Natural killer cell (primary cell): ENCODE data around the gene SLC35F1. TPM values are rescaled to one million over a fixed set of nuclear protein-coding genes. Genes with fewer than 3 reads are reported as not detected.

ENCODE experiments used
- ATAC-seq, 3 donors: fragments of 150-1000 bp in 2 of 3; fragments of 200-7000 bp in 1 of 3; cut with Tn5 transposase; 1 replicate in 1 of 3; 2 replicates in 2 of 3; pipeline ENCODE4 v1.10.0; 2021; ENCODE audit warnings: mild to moderate bottlenecking in 2 of 3, moderate library complexity in 2 of 3
- DNase-seq, 2 donors: peaks; one replicate each; pipeline versions ENCODE4 v3.0.0 to v3.0.0-alpha.2; 2013 to 2021; ENCODE audit warnings: mixed read lengths in 1 of 2
- H3K27ac ChIP-seq: one replicate; pipeline ENCODE4 v1.5.1; 2013; ENCODE audit warnings: mild to moderate bottlenecking, low read length
- H3K27me3 ChIP-seq: one replicate; pipeline ENCODE4 v1.6.1; 2013; ENCODE audit warnings: low read length; ENCODE audit not compliant: control insufficient read depth, insufficient read depth
- H3K36me3 ChIP-seq: one replicate; pipeline ENCODE4 v1.6.1; 2013; ENCODE audit warnings: low read length; ENCODE audit not compliant: control insufficient read depth, insufficient read depth
- H3K4me1 ChIP-seq: one replicate; pipeline ENCODE4 v1.6.1; 2013; ENCODE audit warnings: low read length; ENCODE audit not compliant: control insufficient read depth, insufficient read depth
- H3K4me3 ChIP-seq: one replicate; pipeline ENCODE4 v1.5.1; 2013; ENCODE audit warnings: low read length
- H3K9me3 ChIP-seq: one replicate; pipeline ENCODE4 v1.6.1; 2013; ENCODE audit warnings: low read length; ENCODE audit not compliant: control insufficient read depth, insufficient read depth
- H3K27ac Mint-ChIP-seq, 2 donors: one replicate each; pipeline ENCODE4 v1.8.0; 2022; ENCODE audit warnings: mild to moderate bottlenecking in 2 of 2, mixed read lengths in 2 of 2, moderate library complexity in 1 of 2
- H3K27me3 Mint-ChIP-seq, 2 donors: one replicate each; pipeline ENCODE4 v1.8.0; 2022; ENCODE audit warnings: low read depth in 2 of 2, mixed read lengths in 2 of 2
- H3K36me3 Mint-ChIP-seq: one replicate; pipeline ENCODE4 v1.8.0; 2022; ENCODE audit warnings: mixed read lengths
- H3K4me1 Mint-ChIP-seq, 2 donors: one replicate each; pipeline ENCODE4 v1.8.0; 2022; ENCODE audit warnings: mixed read lengths in 2 of 2
- H3K4me3 Mint-ChIP-seq: one replicate; pipeline ENCODE4 v1.8.0; 2022; ENCODE audit warnings: mild to moderate bottlenecking, moderate library complexity, mixed read lengths
- H3K9me3 Mint-ChIP-seq, 2 donors: one replicate each; pipeline ENCODE4 v1.8.0; 2022; ENCODE audit warnings: mixed read lengths in 2 of 2
- CTCF ChIP-seq: fragments of 200-600 bp; IDR thresholded peaks from one replicate; pipeline ENCODE4 v1.8.0; 2022; ENCODE audit warnings: antibody characterized with exemption
- WGBS: methylation state at CpG from one replicate; pipeline ENCODE4 v1.1.7; 2013; ENCODE audit warnings: missing lambda C conversion rate; ENCODE audit not compliant: insufficient coverage; 5-methylcytosine and 5-hydroxymethylcytosine counted together
- intact Hi-C: fragments of 100-400 bp; cut with micrococcal nuclease; formaldehyde crosslinking; loops from one replicate; pipeline ENCODE4 v1.14.2; 2022
- total RNA-seq, 4 donors: library from RNA; stranded (reverse); fragments of 120-200 nt in 1 of 4; gene quantifications; one replicate each; pipeline versions ENCODE4 v1.2.3 to v1.2.4, GENCODE V29; 2013 to 2022

Gene SLC35F1
- total RNA-seq, 3 donors from 2014 or later (not counting 1 experiment from before 2014, with no cell fraction given), result not detected

DNA sequence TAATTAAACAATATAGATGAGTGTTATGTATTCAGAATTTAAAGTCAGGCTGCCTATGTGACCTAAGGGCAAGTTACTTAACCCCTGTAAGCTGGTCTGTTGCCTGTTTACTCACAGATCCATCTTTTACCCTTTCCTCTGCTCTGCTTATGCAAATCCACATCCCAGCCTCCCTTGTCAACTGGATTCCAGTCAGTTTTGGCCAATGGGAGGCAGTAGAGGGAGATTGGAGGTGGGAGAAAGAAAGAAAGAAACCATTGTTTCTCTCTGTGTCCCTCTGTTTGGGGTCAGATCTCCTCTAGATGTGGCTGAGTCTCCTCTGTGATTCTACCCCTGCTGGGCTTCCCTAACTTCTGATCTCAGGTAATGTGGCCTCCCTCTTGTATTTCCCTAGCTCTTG, 374.2 kb downstream of the SLC35F1 start:
- no peaks in the 10 kb centered on the region for H3K36me3 ChIP-seq
- ATAC-seq, result no peak
- no peak for TF ChIP-seq CTCF
- no peak overlapping the region for H3K27ac Mint-ChIP-seq
- no peak for DNase-seq
- no peaks in the 10 kb centered on the region for H3K27me3 ChIP-seq
- H3K4me1 Mint-ChIP-seq, result peaks cover 0 to 8% of the 10 kb centered on the region in 2 donors
- intact Hi-C loops, result loop anchor here (5.0 kb wide), 1 partner anchor 831 kb away; no protein-coding TSS in a partner anchor
- H3K4me1 ChIP-seq, result no peaks in the 10 kb centered on the region
- H3K27ac ChIP-seq, result no peak overlapping the region
- H3K36me3 Mint-ChIP-seq, result no peaks in the 10 kb centered on the region
- peaks cover 28 to 38% of the 10 kb centered on the region in 2 donors for H3K27me3 Mint-ChIP-seq
- no peak overlapping the region for H3K4me3 Mint-ChIP-seq
- H3K4me3 ChIP-seq, result no peak overlapping the region
- H3K9me3 ChIP-seq, result no peaks in the 10 kb centered on the region
- H3K9me3 Mint-ChIP-seq, result no peaks in the 10 kb centered on the region

- no peak overlapping the region for H3K27ac Mint-ChIP-seq
- no peak overlapping the region for H3K4me3 ChIP-seq
- no peaks in the 10 kb centered on the region for H3K36me3 Mint-ChIP-seq
- no peaks in the 10 kb centered on the region for H3K9me3 Mint-ChIP-seq
- peaks cover 0 to 8% of the 10 kb centered on the region in 2 donors for H3K4me1 Mint-ChIP-seq
- 40% methylated on average over 2 of the region's 8 CpGs for WGBS
- DNase-seq, result peak in 1 of 2 donors; percentile 76
- peak in 2 of 3 donors; percentile 44 to 70 for ATAC-seq
- intact Hi-C loops, result loop anchor here (1.0 to 5.0 kb wide), 5 partner anchors 267 to 829 kb away; no protein-coding TSS in a partner anchor
- H3K27ac ChIP-seq, result no peak overlapping the region
- H3K9me3 ChIP-seq, result no peaks in the 10 kb centered on the region
- no peak overlapping the region for H3K4me3 Mint-ChIP-seq
- peaks cover 24 to 36% of the 10 kb centered on the region in 2 donors for H3K27me3 Mint-ChIP-seq
- no peaks in the 10 kb centered on the region for H3K27me3 ChIP-seq
- no peaks in the 10 kb centered on the region for H3K36me3 ChIP-seq
- no peaks in the 10 kb centered on the region for H3K4me1 ChIP-seq
- TF ChIP-seq CTCF, result peak; percentile 65
Measured at GRCh38 chr6:118283766-118284165, 376.7 kb downstream of the SLC35F1 start.

DNA sequence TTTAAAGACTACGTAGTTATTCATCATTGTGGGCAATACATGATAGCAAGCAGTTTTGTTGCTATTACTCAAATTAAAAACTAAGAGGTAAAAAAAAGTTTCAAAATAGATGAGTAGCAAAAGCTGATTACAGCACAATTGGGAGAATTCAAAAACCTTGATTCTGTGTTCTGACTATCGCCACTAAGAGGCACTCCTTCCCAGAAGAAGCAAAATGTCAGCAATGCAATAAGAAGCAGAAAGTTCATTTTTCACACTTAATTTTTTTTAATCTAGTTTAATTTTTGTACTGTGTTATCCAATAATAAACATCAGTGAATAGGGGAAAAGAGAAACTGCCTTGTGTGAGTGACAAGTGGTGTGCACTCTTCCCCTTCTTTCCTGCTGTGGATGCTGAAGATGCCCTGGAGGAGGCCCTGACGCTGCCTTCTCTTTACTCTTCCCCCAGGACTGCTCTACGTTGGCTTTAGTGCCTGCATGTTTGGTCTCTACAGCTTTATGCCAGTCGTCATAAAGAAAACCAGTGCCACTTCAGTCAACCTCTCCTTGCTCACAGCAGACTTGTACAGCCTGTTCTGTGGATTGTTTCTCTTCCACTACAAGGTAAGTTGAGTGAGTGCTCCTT, 377.8 kb downstream of the SLC35F1 start:
- Histone ChIP-seq H3K27ac (no peak overlapping the region), H3K9me3 (no peaks in the 10 kb centered on the region), H3K36me3 (no peaks in the 10 kb centered on the region), H3K4me1 (no peaks in the 10 kb centered on the region), H3K27me3 (no peaks in the 10 kb centered on the region), H3K4me3 (no peak overlapping the region)
- Mint-ChIP-seq H3K4me1 (peaks cover 0 to 8% of the 10 kb centered on the region in 2 donors), H3K4me3 (no peak overlapping the region), H3K27me3 (peaks cover 24 to 25% of the 10 kb centered on the region in 2 donors), H3K36me3 (no peaks in the 10 kb centered on the region), H3K9me3 (no peaks in the 10 kb centered on the region), H3K27ac (no peak overlapping the region)
- WGBS, result 83% methylated on average over 5 of the region's 5 CpGs
- no peak for TF ChIP-seq CTCF
- intact Hi-C loops, result loop anchor here (1.0 to 5.0 kb wide), 4 partner anchors 295 to 827 kb away; no protein-coding TSS in a partner anchor
- DNase-seq (no peak), ATAC-seq (no peak)

GRCh38 chr6:118285791-118286190, 378.7 kb downstream of the SLC35F1 start:
- Histone ChIP-seq H3K36me3 (no peaks in the 10 kb centered on the region), H3K4me3 (no peak overlapping the region), H3K9me3 (no peaks in the 10 kb centered on the region), H3K27ac (no peak overlapping the region), H3K27me3 (no peaks in the 10 kb centered on the region), H3K4me1 (no peaks in the 10 kb centered on the region)
- H3K4me3 Mint-ChIP-seq, result no peak overlapping the region
- H3K9me3 Mint-ChIP-seq, result no peaks in the 10 kb centered on the region
- no peak for TF ChIP-seq CTCF
- no peaks in the 10 kb centered on the region for H3K36me3 Mint-ChIP-seq
- no peak overlapping the region for H3K27ac Mint-ChIP-seq
- DNase-seq, result no peak
- 100% methylated on average over 1 of the region's 1 CpG for WGBS
- peaks cover 0 to 4% of the 10 kb centered on the region in 2 donors for H3K4me1 Mint-ChIP-seq
- intact Hi-C loops, result no loop called here
- no peak for ATAC-seq
- peaks cover 21 to 24% of the 10 kb centered on the region in 2 donors for H3K27me3 Mint-ChIP-seq
